OCI-LY1 (cell line): ENCODE data around the gene HKDC1.

ENCODE experiments used
- H2AFZ ChIP-seq: fragments of 200-600 bp; sonication (generic), shearing (Covaris generic); 2 replicates; pipeline ENCODE4 v1.6.0; 2014; ENCODE audit warnings: antibody characterized with exemption, mild to moderate bottlenecking, low read length
- H3F3A ChIP-seq: fragments of 200-600 bp; sonication (generic), shearing (Covaris generic); 2 replicates; pipeline ENCODE4 v1.6.0; 2014; ENCODE audit warnings: mild to moderate bottlenecking, antibody characterized with exemption, low read length, moderate library complexity; ENCODE audit not compliant: insufficient read depth
- H3K27ac ChIP-seq: fragments of 200-600 bp; sonication (generic); 2 replicates; pipeline ENCODE4 v1.5.1; 2014; ENCODE audit warnings: low read length, mixed run types, mild to moderate bottlenecking, low read depth; ENCODE audit not compliant: poor library complexity, severe bottlenecking
- H3K27me3 ChIP-seq: fragments of 200-600 bp; sonication (generic); 2 replicates; pipeline ENCODE4 v1.6.0; 2014; ENCODE audit warnings: antibody characterized with exemption, mild to moderate bottlenecking, low read length, moderate library complexity; ENCODE audit not compliant: insufficient read depth
- H3K36me3 ChIP-seq: fragments of 200-600 bp; sonication (generic); 2 replicates; pipeline ENCODE4 v1.6.1; 2014; ENCODE audit warnings: mild to moderate bottlenecking, antibody characterized with exemption, low read length, moderate library complexity, mixed read lengths; ENCODE audit not compliant: insufficient read depth
- H3K4me1 ChIP-seq: fragments of 200-600 bp; sonication (generic); 2 replicates; pipeline ENCODE4 v1.5.1; 2014; ENCODE audit warnings: mild to moderate bottlenecking, low read length, moderate library complexity; ENCODE audit not compliant: insufficient read depth, severe bottlenecking
- H3K4me2 ChIP-seq: fragments of 200-600 bp; sonication (generic), shearing (Covaris generic); 2 replicates; pipeline ENCODE4 v1.6.1; 2014; ENCODE audit warnings: low read length
- H3K4me3 ChIP-seq: fragments of 200-600 bp; sonication (generic); 2 replicates; pipeline ENCODE4 v1.5.1; 2014; ENCODE audit warnings: low read length, low read depth, mild to moderate bottlenecking, mixed read lengths; ENCODE audit not compliant: poor library complexity, severe bottlenecking
- H3K79me2 ChIP-seq: fragments of 200-600 bp; shearing (Covaris generic); 2 replicates; pipeline ENCODE4 v1.6.1; 2016; ENCODE audit warnings: mixed run types, low read length, mixed read lengths; ENCODE audit not compliant: insufficient read depth
- H3K9ac ChIP-seq: fragments of 200-600 bp; sonication (generic), shearing (Covaris generic); 2 replicates; pipeline ENCODE4 v1.6.1; 2014; ENCODE audit warnings: mild to moderate bottlenecking, low read length, mixed read lengths
- H3K9me2 ChIP-seq: fragments of 200-600 bp; sonication (generic), shearing (Covaris generic); 2 replicates; pipeline ENCODE4 v1.6.1; 2014; ENCODE audit warnings: low read depth, mild to moderate bottlenecking, low read length, mixed read lengths
- H3K9me3 ChIP-seq: fragments of 200-600 bp; shearing (Covaris generic); 2 replicates; pipeline ENCODE4 v1.6.1; 2014; ENCODE audit warnings: low read length, mixed read lengths
- H4K20me1 ChIP-seq: fragments of 200-600 bp; sonication (generic), shearing (Covaris generic); 2 replicates; pipeline ENCODE4 v1.6.0; 2016; ENCODE audit warnings: mild to moderate bottlenecking, low read length; ENCODE audit not compliant: insufficient read depth
- CTCF ChIP-seq: fragments of 200-600 bp; sonication (generic), shearing (Covaris generic); IDR thresholded peaks from 2 replicates; pipeline ENCODE4 v1.5.1; 2017; ENCODE audit warnings: mild to moderate bottlenecking, antibody characterized with exemption, low read length, moderate library complexity, mixed read lengths
- EZH2 ChIP-seq: fragments of 200-600 bp; sonication (generic), shearing (Covaris generic); IDR thresholded peaks from 2 replicates; pipeline ENCODE4 v1.8.0; 2017; ENCODE audit warnings: borderline replicate concordance, mixed run types, mild to moderate bottlenecking, antibody characterized with exemption, low read length, moderate library complexity, mixed read lengths

HKDC1 gene

GRCh38 chr10:69265521-69265920 is 45.4 kb downstream of the HKDC1 start:
- Histone ChIP-seq H4K20me1 (no peaks in the 10 kb centered on the region), H3K27ac (no peak overlapping the region), H3K9me2 (no peaks in the 10 kb centered on the region), H3K79me2 (no peaks in the 10 kb centered on the region), H3K4me1 (no peaks in the 10 kb centered on the region), H3K9ac (no peak overlapping the region), H3K27me3 (peaks cover 3% of the 10 kb centered on the region; the same call in 1 of the 2 replicates), H3F3A (no peaks in the 10 kb centered on the region), H3K4me3 (no peak overlapping the region), H2AFZ (no peak overlapping the region), H3K36me3 (no peaks in the 10 kb centered on the region), H3K9me3 (no peaks in the 10 kb centered on the region), H3K4me2 (no peak overlapping the region)
- no peak for TF ChIP-seq EZH2
- TF ChIP-seq CTCF = no peak

- Histone ChIP-seq H3K27me3 (no peaks in the 10 kb centered on the region; the same call in 1 of the 2 replicates), H3F3A (no peaks in the 10 kb centered on the region), H3K9me3 (no peaks in the 10 kb centered on the region), H3K4me2 (no peak overlapping the region), H3K9me2 (no peaks in the 10 kb centered on the region), H2AFZ (no peak overlapping the region), H3K9ac (no peak overlapping the region), H3K27ac (no peak overlapping the region), H3K79me2 (no peaks in the 10 kb centered on the region), H3K4me3 (no peak overlapping the region), H4K20me1 (no peaks in the 10 kb centered on the region), H3K36me3 (no peaks in the 10 kb centered on the region), H3K4me1 (no peaks in the 10 kb centered on the region)
- TF ChIP-seq EZH2 (no peak), CTCF (no peak)
These were observed 48.8 kb downstream of the HKDC1 start for GRCh38 chr10:69268761-69269416.

- Histone ChIP-seq H3K36me3 (no peaks in the 10 kb centered on the region), H3K27me3 (no peaks in the 10 kb centered on the region; the same call in 1 of the 2 replicates), H3K27ac (no peak overlapping the region), H3K9me3 (no peaks in the 10 kb centered on the region), H3K79me2 (no peaks in the 10 kb centered on the region), H3K4me1 (no peaks in the 10 kb centered on the region), H3K9me2 (no peaks in the 10 kb centered on the region), H3K4me2 (no peak overlapping the region), H2AFZ (no peak overlapping the region), H3F3A (no peaks in the 10 kb centered on the region), H3K4me3 (no peak overlapping the region), H4K20me1 (no peaks in the 10 kb centered on the region), H3K9ac (no peak overlapping the region)
- no peak for TF ChIP-seq EZH2
These were observed 49.6 kb downstream of the HKDC1 start for GRCh38 chr10:69269761-69270160.

DNA sequence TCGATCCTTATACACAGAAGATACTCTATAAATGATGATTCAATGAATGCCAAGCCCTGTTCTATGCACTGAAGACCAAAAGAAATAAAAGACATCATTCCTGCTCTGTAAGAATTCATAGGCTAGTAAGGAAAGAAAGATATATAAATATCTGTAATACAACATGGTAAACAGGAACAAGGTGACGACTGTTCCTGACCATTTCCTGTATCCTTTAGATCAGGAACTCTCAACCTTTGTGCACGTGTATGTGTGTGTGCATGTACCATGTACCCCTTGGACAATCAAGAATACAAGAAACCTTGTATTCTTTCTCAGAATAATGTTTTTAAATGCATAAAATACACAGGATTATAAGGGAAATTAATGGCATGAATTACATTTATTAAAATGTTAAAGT is 50.9 kb downstream of the HKDC1 start:
- no peak overlapping the region for H3K9ac ChIP-seq
- TF ChIP-seq EZH2 = no peak
- TF ChIP-seq CTCF = no peak
- no peaks in the 10 kb centered on the region; the same call in 1 of the 2 replicates for H3K27me3 ChIP-seq
- H3K9me3 ChIP-seq = no peaks in the 10 kb centered on the region
- H3F3A ChIP-seq = no peaks in the 10 kb centered on the region
- H2AFZ ChIP-seq = no peak overlapping the region
- H3K4me2 ChIP-seq = no peak overlapping the region
- no peaks in the 10 kb centered on the region for H3K36me3 ChIP-seq
- no peak overlapping the region for H3K27ac ChIP-seq
- no peaks in the 10 kb centered on the region for H3K79me2 ChIP-seq
- no peaks in the 10 kb centered on the region for H3K4me1 ChIP-seq
- no peaks in the 10 kb centered on the region for H3K9me2 ChIP-seq
- H4K20me1 ChIP-seq = no peaks in the 10 kb centered on the region
- H3K4me3 ChIP-seq = no peak overlapping the region
